Thyroid gland (tissue), 4 donors: ENCODE results near the gene RASA1.

Experiments
- POLR2A ChIP-seq, 2 donors: fragments of 450-650 bp; IDR thresholded peaks; one replicate each; pipeline ENCODE4 v1.6.1; 2017; ENCODE audit warnings: antibody characterized with exemption in 2 of 2, mild to moderate bottlenecking in 2 of 2, moderate library complexity in 1 of 2
- TF ChIP-seq, protein P1 (sequence below), 6 experiments: fragments of 200-600 bp in 3 of 6; fragments of 450-650 bp in 3 of 6; sonication (generic) in 3 of 6; IDR thresholded peaks; one replicate each; pipeline ENCODE4 v1.5.1; 2016 to 2019; ENCODE audit warnings: antibody characterized with exemption in 6 of 6, mild to moderate bottlenecking in 2 of 6, inconsistent platforms in 1 of 6, moderate library complexity in 1 of 6

DNA sequence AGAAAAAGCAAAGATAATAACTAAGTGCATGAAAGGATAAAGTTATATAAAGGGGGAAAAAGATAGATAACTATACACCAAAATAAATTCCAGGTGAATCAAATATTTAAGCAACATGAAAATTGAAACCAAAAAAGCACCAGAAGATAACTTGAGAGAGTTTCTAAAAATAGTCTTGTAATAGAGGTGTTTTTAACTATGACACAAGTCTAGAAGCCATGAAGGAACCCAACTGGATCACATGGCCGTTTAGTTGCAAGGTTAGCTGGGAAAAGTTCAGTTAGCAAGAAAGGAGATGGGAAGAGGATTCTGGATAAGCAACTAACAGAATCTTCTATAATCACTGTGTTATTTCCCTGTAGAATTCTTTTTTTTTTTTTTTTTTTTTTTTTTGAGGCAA is 9.2 kb upstream of the RASA1 start:
- TF ChIP-seq, protein P1, sequence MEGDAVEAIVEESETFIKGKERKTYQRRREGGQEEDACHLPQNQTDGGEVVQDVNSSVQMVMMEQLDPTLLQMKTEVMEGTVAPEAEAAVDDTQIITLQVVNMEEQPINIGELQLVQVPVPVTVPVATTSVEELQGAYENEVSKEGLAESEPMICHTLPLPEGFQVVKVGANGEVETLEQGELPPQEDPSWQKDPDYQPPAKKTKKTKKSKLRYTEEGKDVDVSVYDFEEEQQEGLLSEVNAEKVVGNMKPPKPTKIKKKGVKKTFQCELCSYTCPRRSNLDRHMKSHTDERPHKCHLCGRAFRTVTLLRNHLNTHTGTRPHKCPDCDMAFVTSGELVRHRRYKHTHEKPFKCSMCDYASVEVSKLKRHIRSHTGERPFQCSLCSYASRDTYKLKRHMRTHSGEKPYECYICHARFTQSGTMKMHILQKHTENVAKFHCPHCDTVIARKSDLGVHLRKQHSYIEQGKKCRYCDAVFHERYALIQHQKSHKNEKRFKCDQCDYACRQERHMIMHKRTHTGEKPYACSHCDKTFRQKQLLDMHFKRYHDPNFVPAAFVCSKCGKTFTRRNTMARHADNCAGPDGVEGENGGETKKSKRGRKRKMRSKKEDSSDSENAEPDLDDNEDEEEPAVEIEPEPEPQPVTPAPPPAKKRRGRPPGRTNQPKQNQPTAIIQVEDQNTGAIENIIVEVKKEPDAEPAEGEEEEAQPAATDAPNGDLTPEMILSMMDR (IDR thresholded peaks at IDR 0.05): no peak
- no peak for TF ChIP-seq POLR2A (IDR thresholded peaks at IDR 0.05)
